BLaER1 treated with 17β-estradiol and CSF1 and Interleukin-3, amounts not matched to agents 10 nM and 100 nM (cell line): ENCODE data around the gene VEGFB.

Experiments
- H3K27ac ChIP-seq, 11 experiments: shearing (Covaris generic); formaldehyde crosslinking; 2 replicates each; pipeline ENCODE4 v1.8.1; 2022
- H3K27me3 ChIP-seq, 11 experiments: shearing (Covaris generic); formaldehyde crosslinking; 2 replicates each; pipeline ENCODE4 v1.8.1; 2022
- H3K36me3 ChIP-seq, 11 experiments: shearing (Covaris generic); formaldehyde crosslinking; 2 replicates each; pipeline ENCODE4 v1.8.1; 2022
- H3K4me1 ChIP-seq, 10 experiments: shearing (Covaris generic); formaldehyde crosslinking; 2 replicates each; pipeline ENCODE4 v1.8.1; 2022
- H3K4me2 ChIP-seq, 11 experiments: shearing (Covaris generic); formaldehyde crosslinking; 2 replicates each; pipeline ENCODE4 v1.8.1; 2022
- H3K4me3 ChIP-seq, 10 experiments: shearing (Covaris generic); formaldehyde crosslinking; 2 replicates each; pipeline ENCODE4 v1.8.1; 2022
- H3K9ac ChIP-seq, 11 experiments: shearing (Covaris generic); formaldehyde crosslinking; 2 replicates each; pipeline ENCODE4 v1.8.1; 2022
- H3K9me3 ChIP-seq, 11 experiments: shearing (Covaris generic); formaldehyde crosslinking; replicated peaks in 1 of 11; 2 replicates each; pipeline ENCODE4 v1.8.1; 2022
- H4K20me1 ChIP-seq, 11 experiments: shearing (Covaris generic); formaldehyde crosslinking; 2 replicates each; pipeline ENCODE4 v1.8.1; 2022
- Cebpa-rat ChIP-seq, 11 experiments: shearing (Covaris generic); IDR thresholded peaks; 2 replicates each; pipeline ENCODE4 v1.8.1; 2022

VEGFB gene

GRCh38 chr11:64201543-64201942 is 32.8 kb upstream of the VEGFB start:
- Histone ChIP-seq H3K36me3 (peaks cover 5 to 88% (median 79%) of the 10 kb centered on the region in 11 experiments; a peak in 21 of 22 replicates), H3K27me3 (no peaks in the 10 kb centered on the region), H3K4me1 (peaks cover 24 to 71% (median 36%) of the 10 kb centered on the region in 10 experiments), H3K9me3 (no peaks in the 10 kb centered on the region), H3K27ac (no peak overlapping the region), H4K20me1 (peaks cover 23 to 71% (median 57%) of the 10 kb centered on the region in 11 experiments; a peak in 21 of 22 replicates), H3K4me3 (no peak overlapping the region), H3K9ac (peak overlapping the region in 1 of 11 experiments; percentile 14; a peak in 1 of 22 replicates), H3K4me2 (no peak overlapping the region)
- TF ChIP-seq Cebpa-rat (IDR thresholded peaks at IDR 0.05), result peak in 2 of 11 experiments; percentile 20 to 63; a peak in 3 of 22 replicates

DNA sequence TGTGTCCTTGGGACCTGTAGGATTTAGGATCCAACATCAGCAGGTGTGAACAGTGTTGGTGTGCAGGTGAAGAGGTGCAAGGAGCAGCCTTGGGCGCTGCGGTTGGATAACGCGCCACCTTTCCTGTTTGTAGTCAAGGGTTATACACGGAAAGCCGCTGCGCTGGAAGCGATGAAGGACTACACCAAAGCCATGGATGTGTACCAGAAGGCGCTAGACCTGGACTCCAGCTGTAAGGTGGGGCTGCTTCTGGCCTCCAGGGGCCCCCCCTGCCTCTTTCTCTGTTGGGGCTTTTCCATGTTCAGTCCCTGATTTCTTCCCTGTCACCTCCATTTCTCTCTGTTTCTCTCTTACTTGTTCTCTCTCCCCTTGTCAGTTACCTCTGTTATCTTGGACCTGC is 31.4 kb upstream of the VEGFB start:
- Histone ChIP-seq H3K36me3 (peaks cover 6 to 79% (median 66%) of the 10 kb centered on the region in 11 experiments), H3K4me2 (no peak overlapping the region), H3K4me3 (no peak overlapping the region), H3K27ac (peak overlapping the region in 3 of 11 experiments; percentile 3 to 36 (median 19); a peak in 2 of 22 replicates), H4K20me1 (peaks cover 15 to 65% (median 54%) of the 10 kb centered on the region in 11 experiments; a peak in 21 of 22 replicates), H3K9me3 (no peaks in the 10 kb centered on the region), H3K27me3 (no peaks in the 10 kb centered on the region), H3K9ac (peak overlapping the region in 8 of 11 experiments; percentile 1 to 34 (median 14); a peak in 5 of 22 replicates), H3K4me1 (peaks cover 25 to 56% (median 37%) of the 10 kb centered on the region in 10 experiments)
- TF ChIP-seq Cebpa-rat (IDR thresholded peaks at IDR 0.05), result no peak

- H4K20me1 ChIP-seq, result peaks cover 21 to 70% (median 58%) of the 10 kb centered on the region in 11 experiments
- H3K4me1 ChIP-seq, result peaks cover 31 to 54% (median 40%) of the 10 kb centered on the region in 10 experiments
- H3K36me3 ChIP-seq, result peaks cover 6 to 79% (median 65%) of the 10 kb centered on the region in 11 experiments
- peak overlapping the region in 7 of 11 experiments; percentile 97 to 100 (median 99); a peak in 7 of 22 replicates for H3K4me2 ChIP-seq
- H3K9me3 ChIP-seq, result no peaks in the 10 kb centered on the region
- H3K4me3 ChIP-seq, result no peak overlapping the region
- no peak for TF ChIP-seq Cebpa-rat (IDR thresholded peaks at IDR 0.05)
- peak overlapping the region in 4 of 11 experiments; percentile 9 to 35 (median 32); a peak in 8 of 22 replicates for H3K9ac ChIP-seq
- H3K27me3 ChIP-seq, result no peaks in the 10 kb centered on the region
- H3K27ac ChIP-seq, result peak overlapping the region in 3 of 11 experiments; percentile 19 to 41 (median 21); a peak in 4 of 22 replicates
Observed at GRCh38 chr11:64203421-64204079, 30.8 kb upstream of the VEGFB start.

- peaks cover 7 to 79% (median 65%) of the 10 kb centered on the region in 11 experiments for H3K36me3 ChIP-seq
- H3K4me3 ChIP-seq, result no peak overlapping the region
- peak overlapping the region in 3 of 11 experiments; percentile 19 to 41 (median 21); a peak in 4 of 22 replicates for H3K27ac ChIP-seq
- no peak for TF ChIP-seq Cebpa-rat (IDR thresholded peaks at IDR 0.05)
- peak overlapping the region; percentile 38 to 100 (median 98) for H3K4me2 ChIP-seq
- H4K20me1 ChIP-seq, result peaks cover 26 to 75% (median 62%) of the 10 kb centered on the region in 11 experiments
- H3K27me3 ChIP-seq, result no peaks in the 10 kb centered on the region
- H3K9me3 ChIP-seq, result no peaks in the 10 kb centered on the region
- H3K4me1 ChIP-seq, result peaks cover 36 to 58% (median 45%) of the 10 kb centered on the region in 10 experiments
- peak overlapping the region in 2 of 11 experiments; percentile 29 to 34; a peak in 6 of 22 replicates for H3K9ac ChIP-seq
Observed at GRCh38 chr11:64204080-64204440, 30.3 kb upstream of the VEGFB start.

GRCh38 chr11:64204464-64204989 is 29.9 kb upstream of the VEGFB start:
- Histone ChIP-seq H3K27me3 (no peaks in the 10 kb centered on the region), H4K20me1 (peaks cover 31 to 80% (median 66%) of the 10 kb centered on the region in 11 experiments), H3K9me3 (no peaks in the 10 kb centered on the region), H3K4me2 (peak overlapping the region; percentile 96 to 100 (median 99)), H3K4me1 (peaks cover 41 to 62% (median 50%) of the 10 kb centered on the region in 10 experiments), H3K9ac (peak overlapping the region; percentile 46 to 99 (median 96); a peak in 21 of 22 replicates), H3K4me3 (peak overlapping the region; percentile 82 to 98 (median 94); a peak in 16 of 20 replicates), H3K36me3 (peaks cover 12 to 81% (median 66%) of the 10 kb centered on the region in 11 experiments), H3K27ac (peak overlapping the region; percentile 43 to 100 (median 97); a peak in 21 of 22 replicates)
- no peak for TF ChIP-seq Cebpa-rat (IDR thresholded peaks at IDR 0.05)

DNA sequence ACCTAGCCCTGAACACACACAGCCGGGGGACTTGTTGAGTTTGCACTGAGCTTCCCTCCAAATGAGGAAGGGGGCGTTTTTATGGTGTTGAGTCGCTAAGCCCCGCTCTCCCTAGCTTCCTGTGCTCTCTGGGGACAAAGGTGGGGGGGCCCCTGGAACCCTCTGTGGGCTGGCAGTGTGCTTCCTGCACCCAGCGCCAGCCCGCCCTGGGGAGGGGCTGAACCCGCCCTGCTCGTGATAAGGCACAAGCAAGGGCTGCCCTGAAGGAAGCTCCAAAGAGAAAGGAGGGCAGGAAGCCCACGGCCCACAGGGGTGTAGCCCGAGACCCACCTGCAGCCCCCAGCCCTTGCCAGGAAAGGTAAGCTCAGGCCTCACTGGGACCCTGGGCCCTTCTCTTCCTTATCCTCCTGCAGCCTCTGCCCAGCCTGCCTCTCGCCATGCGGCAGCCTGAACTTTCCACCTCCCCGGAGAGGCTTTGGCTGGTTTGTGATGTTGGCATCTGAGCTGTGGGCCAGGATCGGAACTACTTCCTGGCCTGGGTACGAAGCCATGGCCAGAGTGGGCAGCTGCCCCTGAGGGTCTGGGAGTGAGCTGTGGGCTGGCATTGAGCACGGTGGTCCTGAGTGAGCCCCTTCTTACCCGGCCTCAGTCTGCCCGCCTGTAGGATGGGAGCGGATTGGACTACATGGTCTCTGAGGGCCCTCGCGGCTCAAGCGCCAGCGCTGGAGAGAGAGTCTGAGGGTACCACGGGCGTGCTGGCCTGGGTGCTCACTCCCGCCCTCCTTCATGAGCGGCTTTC is 27.7 kb upstream of the VEGFB start, which contains the start of gene FERMT3:
TSS of gene FERMT3 (plus strand) at position 265 of the 799 bp plus-strand sequence. CDS start 644 bp downstream, outside the sequence.
- peak within 1 kb of the TSS; percentile 93 to 99 (median 96) for H3K9ac ChIP-seq
- H3K4me3 ChIP-seq, result peak within 1 kb of the TSS; percentile 82 to 98 (median 94)
- peak within 1 kb of the TSS; percentile 87 to 100 (median 97) for H3K27ac ChIP-seq
- H3K4me1 ChIP-seq, result peaks cover 53 to 70% (median 64%) of the 10 kb centered on the region in 10 experiments
- peaks cover 33 to 80% (median 62%) of the 10 kb centered on the region in 11 experiments for H3K36me3 ChIP-seq
- H3K9me3 ChIP-seq, result no peaks in the 10 kb centered on the region
- TF ChIP-seq Cebpa-rat (IDR thresholded peaks at IDR 0.05), result no peak
- peaks cover 41 to 75% (median 62%) of the 10 kb centered on the region in 11 experiments for H4K20me1 ChIP-seq
- peak within 1 kb of the TSS; percentile 96 to 100 (median 99) for H3K4me2 ChIP-seq
- H3K27me3 ChIP-seq, result no peaks in the 10 kb centered on the region

- Histone ChIP-seq H3K4me3 (peak overlapping the region; percentile 82 to 98 (median 94)), H3K9me3 (no peaks in the 10 kb centered on the region), H3K4me1 (peaks cover 61 to 78% (median 73%) of the 10 kb centered on the region in 10 experiments), H3K4me2 (peak overlapping the region; percentile 96 to 100 (median 99)), H3K9ac (peak overlapping the region; percentile 93 to 99 (median 96)), H3K27me3 (no peaks in the 10 kb centered on the region), H3K36me3 (peaks cover 41 to 80% (median 62%) of the 10 kb centered on the region in 11 experiments), H3K27ac (peak overlapping the region; percentile 87 to 100 (median 97)), H4K20me1 (peaks cover 47 to 75% (median 63%) of the 10 kb centered on the region in 11 experiments)
- 0 out of 22 replicates have a peak, but pooled peaks of 2 of the 11 experiments have one; percentile 15 to 33 for TF ChIP-seq Cebpa-rat (IDR thresholded peaks at IDR 0.05)
Observed at GRCh38 chr11:64207256-64208085, 26.9 kb upstream of the VEGFB start.
